A549 treated with AZD9567 at 1 μM for 4 hours (cell line): ENCODE results near the gene TMEM209. TPM values are rescaled to one million over a fixed set of nuclear protein-coding genes. Genes with fewer than 3 reads are reported as not detected.

Experiments used
- total RNA-seq: library from RNA; stranded (reverse); fragments of 200-300 nt; extraction: Qiagen RNA extraction; gene quantifications from 5 replicates; pipeline ENCODE4 v1.2.3, GENCODE V29; 2022; ENCODE audit not compliant: insufficient read depth

TMEM209 gene
- total RNA-seq: 13.1 to 23.6 TPM (median 14.7 TPM) in 5 replicates

GRCh38 chr7:130205084-130205947 is at the start of gene TMEM209:
TMEM209 (minus strand) TSS chr7:130205406; CDS start chr7:130205375, 31 bp downstream.

GRCh38 chr7:130207642-130208041 is 2.4 kb upstream of the TMEM209 start, which contains the start of gene SSMEM1:
SSMEM1 (plus strand) TSS chr7:130207860; CDS start chr7:130207911, 51 bp downstream.

Other genes starting within 250 kb of the TMEM209 start
- gene ZC3HC1, start 154.0 kb downstream of the TMEM209 start, total RNA-seq: 23.1 to 54.0 TPM (median 24.4 TPM) in 5 replicates
- gene KLHDC10, start 134.9 kb downstream of the TMEM209 start, total RNA-seq: 9.7 to 15.1 TPM (median 13.5 TPM) in 5 replicates
- gene SSMEM1, start 2.5 kb upstream of the TMEM209 start, total RNA-seq: not detected in 5 replicates
- gene CPA2, start 61.5 kb upstream of the TMEM209 start, total RNA-seq: 0.08 to 0.26 TPM (median 0.12 TPM) in 4 of 5 replicates, not detected in the other
- 3.5 to 6.1 TPM (median 3.8 TPM) in 5 replicates for gene CPA4, start 87.8 kb upstream of the TMEM209 start, total RNA-seq
- gene CPA5, start 139.4 kb upstream of the TMEM209 start, total RNA-seq: 0.21 TPM in 1 of 5 replicates, not detected in the others
- not detected in 5 replicates for gene CPA1, start 175.1 kb upstream of the TMEM209 start, total RNA-seq
- gene CEP41, start 235.6 kb upstream of the TMEM209 start, total RNA-seq: 7.9 to 12.3 TPM (median 10.9 TPM) in 5 replicates